Suprapubic skin (tissue), 4 donors: ENCODE measurements around the gene TMEM53. TPM values are rescaled to one million over a fixed set of nuclear protein-coding genes. Genes with fewer than 3 reads are reported as not detected.

ENCODE experiments used
- DNase-seq, 2 donors: peaks; one replicate each; pipeline ENCODE4 v3.0.0-alpha.2; 2019; ENCODE audit warnings: low spot score in 2 of 2
- H3K27ac ChIP-seq: fragments of 200-600 bp; sonication (generic); one replicate; pipeline ENCODE4 v1.5.1; 2019
- H3K27me3 ChIP-seq: fragments of 200-600 bp; sonication (generic); one replicate; pipeline ENCODE4 v1.5.1; 2019
- H3K36me3 ChIP-seq: fragments of 200-600 bp; sonication (generic); one replicate; pipeline ENCODE4 v1.5.1; 2019
- H3K4me1 ChIP-seq: fragments of 200-600 bp; sonication (generic); one replicate; pipeline ENCODE4 v1.5.1; 2019
- H3K4me3 ChIP-seq: fragments of 200-600 bp; sonication (generic); one replicate; pipeline ENCODE4 v1.5.1; 2019; ENCODE audit warnings: mild to moderate bottlenecking
- H3K9me3 ChIP-seq: fragments of 200-600 bp; sonication (generic); one replicate; pipeline ENCODE4 v1.5.1; 2019
- CTCF ChIP-seq, 2 donors: fragments of 200-600 bp in 1 of 2; fragments of 450-650 bp in 1 of 2; sonication (generic) in 1 of 2; IDR thresholded peaks; one replicate each; pipeline ENCODE4 v1.5.1; 2016 to 2019; ENCODE audit warnings: antibody characterized with exemption in 2 of 2, mild to moderate bottlenecking in 1 of 2, moderate library complexity in 1 of 2
- EP300 ChIP-seq: sonication (generic); formaldehyde crosslinking; IDR thresholded peaks from one replicate; pipeline ENCODE4 v1.6.1; 2017; ENCODE audit warnings: antibody characterized with exemption
- POLR2A ChIP-seq, 2 donors: fragments of 450-650 bp; IDR thresholded peaks; one replicate each; pipeline ENCODE4 v1.6.1; 2017; ENCODE audit warnings: antibody characterized with exemption in 2 of 2, mild to moderate bottlenecking in 2 of 2, moderate library complexity in 2 of 2
- POLR2AphosphoS5 ChIP-seq, 3 donors: sonication (generic); formaldehyde crosslinking; IDR thresholded peaks; one replicate each; pipeline ENCODE4 v1.6.1; 2017; ENCODE audit warnings: antibody characterized with exemption in 3 of 3
- WGBS: methylation state at CpG from one replicate; pipeline ENCODE4 v1.1.5; 2018; 5-methylcytosine and 5-hydroxymethylcytosine counted together
- total RNA-seq, 4 donors: library from RNA; depleted of rRNA; stranded (reverse); fragments of >200 nt; gene quantifications; one replicate each; pipeline ENCODE4 v1.1.0, GENCODE V29; 2016

The TMEM53 gene
- total RNA-seq, 4 donors from 2014 or later = 2.3 to 9.9 (median 4.3) TPM

GRCh38 chr1:44676484-44677200, 2.4 kb upstream of the TMEM53 start:
- H3K4me1 ChIP-seq = peaks cover 47% of the 10 kb centered on the region

GRCh38 chr1:44675186-44675585, 905 bp upstream of the TMEM53 start:
- no peaks in the 10 kb centered on the region for H3K36me3 ChIP-seq
- WGBS = 89% methylated on average over 7 of the region's 7 CpGs
- no peak for TF ChIP-seq POLR2AphosphoS5 (IDR thresholded peaks at IDR 0.05)
- H3K4me3 ChIP-seq = peak overlapping the region; percentile 72
- no peaks in the 10 kb centered on the region for H3K9me3 ChIP-seq
- no peaks in the 10 kb centered on the region for H3K27me3 ChIP-seq
- no peak for DNase-seq
- H3K4me1 ChIP-seq = peaks cover 47% of the 10 kb centered on the region
- H3K27ac ChIP-seq = no peak overlapping the region

More at GRCh38 chr1:44676484-44677200, 2.4 kb upstream of the TMEM53 start:
- Histone ChIP-seq H3K27ac (peak overlapping the region; percentile 56), H3K27me3 (no peaks in the 10 kb centered on the region), H3K36me3 (no peaks in the 10 kb centered on the region), H3K4me3 (no peak overlapping the region), H3K9me3 (no peaks in the 10 kb centered on the region)
- WGBS = 76% methylated on average over 5 of the region's 5 CpGs
- DNase-seq = no peak
- TF ChIP-seq POLR2AphosphoS5 (IDR thresholded peaks at IDR 0.05) (no peak), CTCF (IDR thresholded peaks at IDR 0.05) (no peak), POLR2A (IDR thresholded peaks at IDR 0.05) (no peak), EP300 (no peak)

- Histone ChIP-seq H3K27me3 (no peaks in the 10 kb centered on the region), H3K9me3 (no peaks in the 10 kb centered on the region), H3K27ac (peak overlapping the region; percentile 97), H3K36me3 (no peaks in the 10 kb centered on the region), H3K4me3 (peak overlapping the region; percentile 72), H3K4me1 (peaks cover 47% of the 10 kb centered on the region)
- no peak for DNase-seq
- under 1% methylated on average over 16 of the region's 16 CpGs for WGBS
- TF ChIP-seq POLR2A (IDR thresholded peaks at IDR 0.05) (no peak), POLR2AphosphoS5 (IDR thresholded peaks at IDR 0.05) (no peak), EP300 (no peak), CTCF (IDR thresholded peaks at IDR 0.05) (no peak)
These were observed 587 bp downstream of the TMEM53 start for GRCh38 chr1:44673675-44674112.

- WGBS = 65% methylated on average over 14 of the region's 14 CpGs
- H3K4me1 ChIP-seq = peaks cover 47% of the 10 kb centered on the region
- H3K9me3 ChIP-seq = no peaks in the 10 kb centered on the region
- no peaks in the 10 kb centered on the region for H3K36me3 ChIP-seq
- DNase-seq = no peak
- peak overlapping the region; percentile 97 for H3K27ac ChIP-seq
- TF ChIP-seq POLR2A (IDR thresholded peaks at IDR 0.05) = no peak
- no peak for TF ChIP-seq EP300
- no peak for TF ChIP-seq POLR2AphosphoS5 (IDR thresholded peaks at IDR 0.05)
- no peak for TF ChIP-seq CTCF (IDR thresholded peaks at IDR 0.05)
- peak overlapping the region; percentile 72 for H3K4me3 ChIP-seq
- no peaks in the 10 kb centered on the region for H3K27me3 ChIP-seq
These were observed 1.2 kb downstream of the TMEM53 start for GRCh38 chr1:44672961-44673674.

- Histone ChIP-seq H3K4me3 (peak overlapping the region; percentile 72), H3K9me3 (no peaks in the 10 kb centered on the region), H3K4me1 (peaks cover 43% of the 10 kb centered on the region), H3K27me3 (no peaks in the 10 kb centered on the region), H3K27ac (peak overlapping the region; percentile 36), H3K36me3 (no peaks in the 10 kb centered on the region)
- no peak for DNase-seq
- TF ChIP-seq EP300 = no peak
- TF ChIP-seq POLR2A (IDR thresholded peaks at IDR 0.05) = no peak
- TF ChIP-seq CTCF (IDR thresholded peaks at IDR 0.05) = no peak
- no peak for TF ChIP-seq POLR2AphosphoS5 (IDR thresholded peaks at IDR 0.05)
- 74% methylated on average over 13 of the region's 13 CpGs for WGBS
These were observed 1.9 kb downstream of the TMEM53 start for GRCh38 chr1:44672254-44672955.
